HCT116 (cell line): ENCODE measurements around the gene GRM4. TPM values are rescaled to one million over a fixed set of nuclear protein-coding genes. Genes with fewer than 3 reads are reported as not detected.

ENCODE experiments used
- ATAC-seq: fragments of 200-7000 bp; cut with Tn5 transposase; 2 replicates; pipeline ENCODE4 v1.9.1; 2020; ENCODE audit warnings: mild to moderate bottlenecking, moderate library complexity
- BruUV-seq: library from RNA; stranded (reverse); fragments of 400-500 nt; replicated peaks from 2 replicates; lab custom pipeline; 2021; lab: Mats Ljungman, UMichigan
- CTCF ChIA-PET: fragments of 300-600 bp; sonication (Branson Sonifier 250); formaldehyde crosslinking; loops from one replicate; lab custom pipeline; 2021; ENCODE audit warnings: antibody characterized with exemption; lab: Charles Lee
- POLR2A ChIA-PET: fragments of 300-600, 350-600 bp; sonication (Branson Sonifier 250); formaldehyde crosslinking; loops from one replicate; lab custom pipeline; 2021; ENCODE audit warnings: antibody characterized with exemption; lab: Charles Lee
- RAD21 ChIA-PET, 2 experiments: fragments of 300-600 bp; sonication (Branson Sonifier 250); formaldehyde crosslinking; loops; one replicate each; lab custom pipeline; 2023; ENCODE audit warnings: low total read pairs in 2 of 2; ENCODE audit not compliant: uncharacterized antibody in 2 of 2, unreplicated experiment in 2 of 2, low non-redundant PET in 1 of 2; lab: Charles Lee
- DNase-seq: peaks from one replicate; pipeline ENCODE4 v3.0.0-alpha.2; 2010; ENCODE audit warnings: low read depth, low spot score
- H2AFZ ChIP-seq: fragments of 200-600 bp; shearing (Covaris generic), sonication (generic); 2 replicates; pipeline ENCODE4 v1.6.1; 2017; ENCODE audit warnings: low read depth, mixed run types, mixed read lengths, antibody characterized with exemption, low read length; ENCODE audit not compliant: poor library complexity, severe bottlenecking
- H3K27ac ChIP-seq: 2 replicates; pipeline ENCODE4 v1.5.1; 2012; ENCODE audit warnings: low read depth, low read length
- H3K27me3 ChIP-seq: fragments of 200-600 bp; sonication (generic); 2 replicates; pipeline ENCODE4 v1.6.1; 2016; ENCODE audit warnings: mixed run types, low read length, mixed read lengths; ENCODE audit not compliant: insufficient read depth
- H3K36me3 ChIP-seq, 2 experiments: fragments of 200-500 bp in 1 of 2; fragments of 200-600 bp in 1 of 2; sonication (Bioruptor generic) in 1 of 2; sonication (generic) in 1 of 2; 2 replicates each; pipeline versions ENCODE4 v1.5.1 to v1.6.1; 2014 to 2016; ENCODE audit warnings: low read length in 2 of 2, inconsistent platforms in 1 of 2, mixed read lengths in 1 of 2, mixed run types in 1 of 2; ENCODE audit not compliant: insufficient read depth in 2 of 2, control insufficient read depth in 1 of 2
- H3K4me1 ChIP-seq, 2 experiments: fragments of 200-600 bp in 1 of 2; sonication (generic) in 1 of 2; 2 replicates each; pipeline versions ENCODE4 v1.5.1 to v1.6.1; 2012 to 2017; ENCODE audit warnings: low read length in 2 of 2, inconsistent platforms in 1 of 2, mild to moderate bottlenecking in 1 of 2, mixed read lengths in 1 of 2, mixed run types in 1 of 2, moderate library complexity in 1 of 2; ENCODE audit not compliant: insufficient read depth in 2 of 2, control insufficient read depth in 1 of 2
- H3K4me2 ChIP-seq: fragments of 200-600 bp; sonication (generic); 2 replicates; pipeline ENCODE4 v1.6.1; 2017; ENCODE audit warnings: mixed run types, low read length, mixed read lengths
- H3K4me3 ChIP-seq, 2 experiments: fragments of 200-600 bp in 1 of 2; sonication (generic) in 1 of 2; replicated peaks in 1 of 2; 2 replicates each; pipeline ENCODE4 v1.5.1; 2011 to 2016; ENCODE audit warnings: low read length in 2 of 2, control low read depth in 1 of 2, low read depth in 1 of 2, mild to moderate bottlenecking in 1 of 2, mixed read lengths in 1 of 2, mixed run types in 1 of 2
- H3K79me2 ChIP-seq: fragments of 200-600 bp; sonication (generic); 2 replicates; pipeline ENCODE4 v1.6.1; 2017; ENCODE audit warnings: mild to moderate bottlenecking, mixed run types, low read length, moderate library complexity, mixed read lengths; ENCODE audit not compliant: insufficient read depth
- H3K9ac ChIP-seq: fragments of 200-600 bp; sonication (generic); 2 replicates; pipeline ENCODE4 v1.6.1; 2016; ENCODE audit warnings: low read length, mixed read lengths
- H3K9me2 ChIP-seq: fragments of 200-600 bp; sonication (generic), shearing (Covaris generic); 2 replicates; pipeline ENCODE4 v1.6.1; 2017; ENCODE audit warnings: mixed run types, mild to moderate bottlenecking, moderate library complexity; ENCODE audit not compliant: insufficient read depth
- H3K9me3 ChIP-seq, 2 experiments: fragments of 200-500 bp in 1 of 2; fragments of 200-600 bp in 1 of 2; sonication (Bioruptor generic) in 1 of 2; sonication (generic) in 1 of 2; 2 replicates each; pipeline ENCODE4 v1.6.1; 2014 to 2017; ENCODE audit warnings: low read length in 2 of 2, mixed read lengths in 2 of 2, inconsistent platforms in 1 of 2, low read depth in 1 of 2, mild to moderate bottlenecking in 1 of 2, mixed run types in 1 of 2, moderate library complexity in 1 of 2; ENCODE audit not compliant: control insufficient read depth in 1 of 2, insufficient read depth in 1 of 2
- H4K20me1 ChIP-seq: fragments of 200-600 bp; sonication (generic), shearing (Covaris generic); 2 replicates; pipeline ENCODE4 v1.6.1; 2017; ENCODE audit warnings: mixed run types, mild to moderate bottlenecking, moderate library complexity; ENCODE audit not compliant: insufficient read depth
- CEBPB ChIP-seq: IDR thresholded peaks from 2 replicates; pipeline ENCODE4 v1.6.1; 2012; ENCODE audit warnings: low read depth
- CTCF ChIP-seq, 3 experiments: fragments of 200-600 bp in 1 of 3; sonication (generic) in 1 of 3; IDR thresholded peaks in 2 of 3; conservative IDR thresholded peaks in 1 of 3; 2 replicates each; pipeline ENCODE4 v1.5.1; 2012 to 2017; ENCODE audit warnings: low read depth in 2 of 3, low read length in 2 of 3, antibody characterized with exemption in 1 of 3, borderline replicate concordance in 1 of 3, control low read depth in 1 of 3, mild to moderate bottlenecking in 1 of 3, mixed read lengths in 1 of 3, mixed run types in 1 of 3, moderate library complexity in 1 of 3; ENCODE audit not compliant: insufficient read depth in 1 of 3
- EZH2 ChIP-seq: fragments of 200-600 bp; sonication (generic); IDR thresholded peaks from 2 replicates; pipeline ENCODE4 v1.6.1; 2017; ENCODE audit warnings: antibody characterized with exemption, mixed run types
- POLR2A ChIP-seq: IDR thresholded peaks from 2 replicates; pipeline ENCODE4 v1.7.0; 2011; ENCODE audit warnings: borderline replicate concordance; ENCODE audit not compliant: insufficient read depth, insufficient read length; ENCODE audit errors: extremely low read depth
- RAD21 ChIP-seq: IDR thresholded peaks from 2 replicates; pipeline ENCODE4 v1.6.1; 2012; ENCODE audit warnings: low read depth, mild to moderate bottlenecking
- SP1 ChIP-seq: IDR thresholded peaks from 2 replicates; pipeline ENCODE4 v1.6.1; 2012; ENCODE audit warnings: low read depth
- ZNF274 ChIP-seq: fragments of 200-500 bp; sonication (Bioruptor generic); IDR thresholded peaks from 2 replicates; pipeline ENCODE4 v1.6.1; 2014; ENCODE audit warnings: mild to moderate bottlenecking, low read depth, low read length, inconsistent platforms
- intact Hi-C: fragments of 100-400 bp; cut with micrococcal nuclease; formaldehyde crosslinking; loops from 2 replicates; pipeline ENCODE4 v1.10.0; 2022
- total RNA-seq: library from RNA; stranded (reverse); gene quantifications from one replicate; pipeline ENCODE4 v1.2.1, GENCODE V29; 2021; ENCODE audit not compliant: unreplicated experiment
- TF ChIP-seq, protein P1 (sequence below): IDR thresholded peaks from 2 replicates; pipeline ENCODE4 v1.6.1; 2012
- TF ChIP-seq, protein P2 (sequence below): IDR thresholded peaks from 2 replicates; pipeline ENCODE4 v1.6.1; 2012; ENCODE audit warnings: low read depth

Gene GRM4
- total RNA-seq, 1 experiment from 2014 or later, result 2.6 TPM

DNA sequence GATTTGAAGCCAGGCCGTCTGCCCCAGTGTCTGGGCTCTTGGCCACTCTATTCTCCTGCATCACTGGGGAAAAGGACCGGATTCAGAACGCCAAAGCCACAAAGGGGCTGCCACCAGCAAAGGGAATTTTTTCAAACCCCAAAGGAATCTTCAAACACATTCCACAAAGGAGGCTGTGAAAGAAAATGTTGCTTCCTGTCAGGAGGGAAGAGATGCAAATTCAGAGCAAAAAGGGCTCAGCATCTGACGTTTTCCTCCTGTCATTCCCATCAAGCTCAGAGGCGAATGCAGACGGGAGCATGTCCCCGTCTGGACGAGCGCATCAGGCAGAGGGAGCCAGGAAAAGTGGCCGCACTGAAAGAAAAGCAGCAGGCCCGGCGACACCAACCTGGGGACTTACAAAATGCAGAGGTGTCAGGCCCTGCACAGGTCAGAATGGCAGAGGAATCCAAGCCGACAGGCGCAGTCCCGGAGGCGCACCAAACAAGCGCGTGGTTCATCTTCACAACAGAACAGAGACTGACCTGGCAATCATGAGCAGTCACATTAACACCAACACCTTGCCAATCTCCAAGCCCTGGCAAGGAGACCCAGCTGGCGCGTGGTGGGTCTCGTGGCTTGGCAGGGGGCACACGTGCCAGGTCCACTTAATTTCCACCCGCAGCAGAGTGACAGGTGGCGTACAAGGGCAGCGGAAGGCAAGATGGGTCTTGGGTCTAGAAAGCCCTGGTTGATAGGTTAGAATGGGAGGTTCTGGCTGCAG is 62.8 kb downstream of the GRM4 start:
- TF ChIP-seq SP1, result no peak
- no peak for TF ChIP-seq ZNF274
- TF ChIP-seq CEBPB, result no peak
- no peak for TF ChIP-seq RAD21
- TF ChIP-seq, protein P1, sequence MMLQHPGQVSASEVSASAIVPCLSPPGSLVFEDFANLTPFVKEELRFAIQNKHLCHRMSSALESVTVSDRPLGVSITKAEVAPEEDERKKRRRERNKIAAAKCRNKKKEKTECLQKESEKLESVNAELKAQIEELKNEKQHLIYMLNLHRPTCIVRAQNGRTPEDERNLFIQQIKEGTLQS, result no peak
- TF ChIP-seq, protein P2, sequence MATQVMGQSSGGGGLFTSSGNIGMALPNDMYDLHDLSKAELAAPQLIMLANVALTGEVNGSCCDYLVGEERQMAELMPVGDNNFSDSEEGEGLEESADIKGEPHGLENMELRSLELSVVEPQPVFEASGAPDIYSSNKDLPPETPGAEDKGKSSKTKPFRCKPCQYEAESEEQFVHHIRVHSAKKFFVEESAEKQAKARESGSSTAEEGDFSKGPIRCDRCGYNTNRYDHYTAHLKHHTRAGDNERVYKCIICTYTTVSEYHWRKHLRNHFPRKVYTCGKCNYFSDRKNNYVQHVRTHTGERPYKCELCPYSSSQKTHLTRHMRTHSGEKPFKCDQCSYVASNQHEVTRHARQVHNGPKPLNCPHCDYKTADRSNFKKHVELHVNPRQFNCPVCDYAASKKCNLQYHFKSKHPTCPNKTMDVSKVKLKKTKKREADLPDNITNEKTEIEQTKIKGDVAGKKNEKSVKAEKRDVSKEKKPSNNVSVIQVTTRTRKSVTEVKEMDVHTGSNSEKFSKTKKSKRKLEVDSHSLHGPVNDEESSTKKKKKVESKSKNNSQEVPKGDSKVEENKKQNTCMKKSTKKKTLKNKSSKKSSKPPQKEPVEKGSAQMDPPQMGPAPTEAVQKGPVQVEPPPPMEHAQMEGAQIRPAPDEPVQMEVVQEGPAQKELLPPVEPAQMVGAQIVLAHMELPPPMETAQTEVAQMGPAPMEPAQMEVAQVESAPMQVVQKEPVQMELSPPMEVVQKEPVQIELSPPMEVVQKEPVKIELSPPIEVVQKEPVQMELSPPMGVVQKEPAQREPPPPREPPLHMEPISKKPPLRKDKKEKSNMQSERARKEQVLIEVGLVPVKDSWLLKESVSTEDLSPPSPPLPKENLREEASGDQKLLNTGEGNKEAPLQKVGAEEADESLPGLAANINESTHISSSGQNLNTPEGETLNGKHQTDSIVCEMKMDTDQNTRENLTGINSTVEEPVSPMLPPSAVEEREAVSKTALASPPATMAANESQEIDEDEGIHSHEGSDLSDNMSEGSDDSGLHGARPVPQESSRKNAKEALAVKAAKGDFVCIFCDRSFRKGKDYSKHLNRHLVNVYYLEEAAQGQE, result no peak
- no peak for TF ChIP-seq EZH2
- TF ChIP-seq POLR2A, result no peak
- no peak for TF ChIP-seq CTCF (IDR thresholded peaks at IDR 0.05 in 2 of 3, conservative IDR thresholded peaks at IDR 0.05 in 1 of 3; ENCODE audit: borderline replicate concordance in 1 of 3, insufficient read depth in 1 of 3, low read depth in 2 of 3, low read length in 2 of 3)
- intact Hi-C loops, result no loop called here
- Histone ChIP-seq H3K27ac (no peak overlapping the region), H2AFZ (no peak overlapping the region), H3K79me2 (no peaks in the 10 kb centered on the region), H3K9ac (no peak overlapping the region), H3K4me2 (no peak overlapping the region), H4K20me1 (no peaks in the 10 kb centered on the region), H3K4me3 (no peak overlapping the region), H3K9me3 (no peaks in the 10 kb centered on the region), H3K36me3 (no peaks in the 10 kb centered on the region), H3K9me2 (no peaks in the 10 kb centered on the region), H3K27me3 (no peaks in the 10 kb centered on the region), H3K4me1 (no peaks in the 10 kb centered on the region)
- ATAC-seq (no peak), DNase-seq (no peak)
- POLR2A ChIA-PET, result no interaction called here
- RAD21 ChIA-PET, result no interaction called here
- CTCF ChIA-PET, result no interaction called here
- no TSS peak for BruUV-seq
